LNCAP (cell line): ENCODE data around the gene DESI1.

Experiments used
- CTCF ChIP-seq: fragments of 450-650 bp; IDR thresholded peaks from 2 replicates; pipeline ENCODE4 v1.5.1; 2017; ENCODE audit warnings: mild to moderate bottlenecking

Gene DESI1

GRCh38 chr22:41647771-41648170 is 26.9 kb upstream of the DESI1 start:
- no peak for TF ChIP-seq CTCF

- no peak for TF ChIP-seq CTCF
Measured at GRCh38 chr22:41642331-41643110, 21.7 kb upstream of the DESI1 start.

GRCh38 chr22:41641854-41642253 is 21.0 kb upstream of the DESI1 start:
- TF ChIP-seq CTCF: no peak

DNA sequence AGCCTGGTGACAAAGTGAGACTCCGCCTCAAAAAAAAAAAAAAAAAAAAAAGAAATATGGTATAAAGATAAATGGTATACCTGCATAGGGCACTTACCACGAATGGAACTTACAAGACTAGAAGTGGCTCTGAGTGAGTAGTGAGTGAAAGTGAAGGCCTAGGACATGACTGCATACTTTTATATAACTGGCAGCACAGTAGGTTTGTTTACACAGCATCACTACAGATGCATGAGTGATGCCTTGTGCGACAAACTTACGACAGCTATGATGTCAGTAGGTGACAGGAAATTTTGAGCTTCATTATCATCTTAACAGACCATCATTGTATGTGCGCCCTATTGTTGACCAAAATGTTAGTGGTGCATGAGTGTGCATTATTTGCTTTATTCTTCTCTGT is 17.9 kb upstream of the DESI1 start:
- TF ChIP-seq CTCF: no peak

DNA sequence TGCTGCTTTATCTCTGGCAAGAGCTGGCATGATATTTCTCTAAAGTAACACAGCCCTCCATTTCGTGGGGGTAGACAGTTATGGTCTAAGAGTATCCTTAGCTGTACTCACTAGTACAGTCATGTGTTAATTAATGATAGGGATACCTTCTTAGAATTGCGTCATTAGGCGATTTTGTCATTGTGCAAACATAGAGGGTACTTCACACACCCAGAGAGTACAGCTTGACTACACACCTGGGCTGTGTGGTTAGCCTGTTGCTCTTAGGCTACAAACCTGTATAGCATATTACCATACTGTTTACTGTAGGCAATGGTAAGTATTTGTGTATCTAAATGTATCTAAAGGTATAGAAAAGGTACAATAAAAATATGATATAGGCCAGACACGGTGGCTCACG is 17.3 kb upstream of the DESI1 start:
- no peak for TF ChIP-seq CTCF

- TF ChIP-seq CTCF: no peak
Measured at GRCh38 chr22:41636467-41636866, 15.6 kb upstream of the DESI1 start.

DNA sequence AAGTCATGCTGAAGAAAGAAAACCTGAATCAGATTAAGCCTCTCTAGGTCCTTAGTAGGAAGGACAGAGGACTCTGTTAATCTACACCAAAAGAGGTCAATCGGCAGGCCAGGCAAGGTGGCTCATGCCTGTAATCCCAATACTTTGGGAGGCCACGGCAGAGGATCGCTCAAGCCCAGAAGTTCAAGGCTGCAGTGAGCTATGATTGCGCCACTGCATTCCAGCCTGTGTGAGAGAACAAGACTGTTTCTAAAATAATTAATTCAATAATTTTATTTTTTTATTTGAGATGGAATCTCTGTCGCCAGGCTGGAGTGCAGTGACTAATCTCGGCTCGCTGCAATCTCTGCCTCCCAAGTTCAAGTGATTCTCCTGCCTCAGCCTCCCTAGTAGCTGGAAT is 4.7 kb upstream of the DESI1 start:
- TF ChIP-seq CTCF: no peak

DNA sequence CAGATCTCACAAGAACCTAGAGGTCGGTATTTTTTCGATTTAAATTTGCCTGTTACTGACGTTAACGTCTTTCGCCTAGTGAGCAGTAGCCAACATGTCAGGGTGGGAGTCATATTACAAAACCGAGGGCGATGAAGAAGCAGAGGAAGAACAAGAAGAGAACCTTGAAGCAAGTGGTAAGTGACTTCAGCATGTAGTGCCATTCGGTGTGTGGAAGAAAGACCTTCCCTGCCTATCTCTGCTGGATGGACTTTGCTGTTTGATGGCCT is 1.0 kb upstream of the DESI1 start:
- no peak for TF ChIP-seq CTCF
